DND-41 (cell line): ENCODE measurements around the gene PPM1D.
"Not testable (repeated sequence)": the region's sequence is repeated elsewhere in the genome, so short reads cannot be mapped to it uniquely, and the experiment has no call there.

ENCODE experiments used
- ATAC-seq: fragments of 200-7000 bp; cut with Tn5 transposase; 3 replicates; pipeline ENCODE4 v1.9.1; 2021; ENCODE audit warnings: low read depth; ENCODE audit not compliant: insufficient read depth
- DNase-seq: peaks from one replicate; pipeline ENCODE4 v3.0.0-alpha.2; 2020
- H2AFZ ChIP-seq: 2 replicates; pipeline ENCODE4 v1.6.0; 2012; ENCODE audit warnings: low read depth, low read length
- H3K27ac ChIP-seq: 2 replicates; pipeline ENCODE4 v1.5.1; 2012; ENCODE audit warnings: low read length, inconsistent platforms
- H3K27me3 ChIP-seq: fragments of 200-600 bp; sonication (generic); 2 replicates; pipeline ENCODE4 v1.6.0; 2012; ENCODE audit warnings: low read length, mild to moderate bottlenecking, inconsistent platforms; ENCODE audit not compliant: insufficient read depth, poor library complexity
- H3K36me3 ChIP-seq: 2 replicates; pipeline ENCODE4 v1.5.1; 2012; ENCODE audit warnings: low read length, inconsistent platforms; ENCODE audit not compliant: insufficient read depth
- H3K4me1 ChIP-seq: 2 replicates; pipeline ENCODE4 v1.5.1; 2012; ENCODE audit warnings: mild to moderate bottlenecking, low read length; ENCODE audit not compliant: insufficient read depth
- H3K4me2 ChIP-seq: 2 replicates; pipeline ENCODE4 v1.6.0; 2012; ENCODE audit warnings: mild to moderate bottlenecking, moderate library complexity, low read length, inconsistent platforms; ENCODE audit not compliant: insufficient read depth
- H3K4me3 ChIP-seq, 2 experiments: fragments of 200-600 bp in 1 of 2; shearing (Covaris generic) in 1 of 2; 2 replicates each; pipeline ENCODE4 v1.5.1; 2012 to 2016; ENCODE audit warnings: inconsistent platforms in 2 of 2, low read length in 2 of 2, mild to moderate bottlenecking in 2 of 2, low read depth in 1 of 2, moderate library complexity in 1 of 2
- H3K79me2 ChIP-seq: 2 replicates; pipeline ENCODE4 v1.6.0; 2012; ENCODE audit warnings: low read length, inconsistent platforms; ENCODE audit not compliant: insufficient read depth
- H3K9ac ChIP-seq: 2 replicates; pipeline ENCODE4 v1.6.0; 2012; ENCODE audit warnings: low read depth, mild to moderate bottlenecking, inconsistent platforms, low read length, moderate library complexity
- H3K9me3 ChIP-seq: 2 replicates; pipeline ENCODE4 v1.5.1; 2012; ENCODE audit warnings: low read length, moderate library complexity, mild to moderate bottlenecking, inconsistent platforms; ENCODE audit not compliant: insufficient read depth, severe bottlenecking
- H4K20me1 ChIP-seq: 2 replicates; pipeline ENCODE4 v1.6.0; 2012; ENCODE audit warnings: low read length; ENCODE audit not compliant: insufficient read depth
- CTCF ChIP-seq: IDR thresholded peaks from 2 replicates; pipeline ENCODE4 v1.5.1; 2012; ENCODE audit warnings: borderline replicate concordance, low read length, moderate library complexity, mild to moderate bottlenecking; ENCODE audit not compliant: poor library complexity, severe bottlenecking; ENCODE audit errors: extremely low read depth
- EZH2 ChIP-seq: IDR thresholded peaks from 3 replicates; pipeline ENCODE4 v1.6.1; 2012; ENCODE audit warnings: borderline replicate concordance, low read depth, mild to moderate bottlenecking, moderate library complexity, low read length, inconsistent platforms; ENCODE audit not compliant: severe bottlenecking

PPM1D gene

GRCh38 chr17:60599620-60600489 lies at the start of gene PPM1D:
PPM1D (plus strand) TSS chr17:60600193; CDS start chr17:60600415, 222 bp downstream.
- Histone ChIP-seq H3K27me3 (no peaks in the 10 kb centered on the region), H3K36me3 (no peaks in the 10 kb centered on the region; the same call in 1 of the 2 replicates), H2AFZ (peak within 1 kb of the TSS; percentile 97), H3K9me3 (no peaks in the 10 kb centered on the region), H3K79me2 (peaks cover 48% of the 10 kb centered on the region), H4K20me1 (peaks cover 27% of the 10 kb centered on the region; the same call in 1 of the 2 replicates), H3K9ac (peak within 1 kb of the TSS; percentile 90), H3K4me2 (peak within 1 kb of the TSS; percentile 71), H3K4me3 (peak within 1 kb of the TSS; percentile 79 to 90), H3K27ac (peak within 1 kb of the TSS; percentile 99), H3K4me1 (peaks cover 32% of the 10 kb centered on the region)
- ATAC-seq = peak; percentile 88
- TF ChIP-seq EZH2 (no peak), CTCF (peak; percentile 4)
- peak; percentile 99 for DNase-seq

- H3K27ac ChIP-seq = not testable (repeated sequence)
Observed at GRCh38 chr17:60552255-60552654, 47.7 kb upstream of the PPM1D start.

GRCh38 chr17:60554377-60554788 lies 45.6 kb upstream of the PPM1D start:
- no peaks in the 10 kb centered on the region for H4K20me1 ChIP-seq
- H3K36me3 ChIP-seq = no peaks in the 10 kb centered on the region
- no peak overlapping the region for H3K4me3 ChIP-seq
- ATAC-seq (no peak), DNase-seq (no peak)
- H3K79me2 ChIP-seq = no peaks in the 10 kb centered on the region
- peaks cover 30% of the 10 kb centered on the region for H3K9me3 ChIP-seq
- no peak overlapping the region for H3K9ac ChIP-seq
- H3K4me2 ChIP-seq = no peak overlapping the region
- H3K4me1 ChIP-seq = no peaks in the 10 kb centered on the region
- no peak overlapping the region for H3K27ac ChIP-seq
- no peak for TF ChIP-seq CTCF
- no peak for TF ChIP-seq EZH2
- H2AFZ ChIP-seq = no peak overlapping the region
- no peaks in the 10 kb centered on the region for H3K27me3 ChIP-seq

More at GRCh38 chr17:60552255-60552654, 47.7 kb upstream of the PPM1D start:
- H3K9ac ChIP-seq, H3K4me2 ChIP-seq, H3K36me3 ChIP-seq, DNase-seq, H3K79me2 ChIP-seq, ATAC-seq, H4K20me1 ChIP-seq, H3K4me1 ChIP-seq, H3K4me3 ChIP-seq, H3K27me3 ChIP-seq, H2AFZ ChIP-seq: not testable (repeated sequence)
- peaks cover 11% of the 10 kb centered on the region for H3K9me3 ChIP-seq

- no peak overlapping the region for H3K9ac ChIP-seq
- no peak overlapping the region for H3K4me3 ChIP-seq
- H3K79me2 ChIP-seq = no peaks in the 10 kb centered on the region
Observed at GRCh38 chr17:60555786-60556185, 44.2 kb upstream of the PPM1D start.

More at GRCh38 chr17:60555786-60556185, 44.2 kb upstream of the PPM1D start:
- DNase-seq = no peak
- ATAC-seq = no peak
- Histone ChIP-seq H3K9me3 (peaks cover 30% of the 10 kb centered on the region), H2AFZ (no peak overlapping the region), H3K27me3 (no peaks in the 10 kb centered on the region), H3K4me2 (no peak overlapping the region), H3K27ac (no peak overlapping the region), H3K36me3 (no peaks in the 10 kb centered on the region), H4K20me1 (no peaks in the 10 kb centered on the region), H3K4me1 (no peaks in the 10 kb centered on the region)
- no peak for TF ChIP-seq EZH2
- no peak for TF ChIP-seq CTCF
